ENCODE measurements around the gene SEMA6B.

SEMA6B gene, protein sequence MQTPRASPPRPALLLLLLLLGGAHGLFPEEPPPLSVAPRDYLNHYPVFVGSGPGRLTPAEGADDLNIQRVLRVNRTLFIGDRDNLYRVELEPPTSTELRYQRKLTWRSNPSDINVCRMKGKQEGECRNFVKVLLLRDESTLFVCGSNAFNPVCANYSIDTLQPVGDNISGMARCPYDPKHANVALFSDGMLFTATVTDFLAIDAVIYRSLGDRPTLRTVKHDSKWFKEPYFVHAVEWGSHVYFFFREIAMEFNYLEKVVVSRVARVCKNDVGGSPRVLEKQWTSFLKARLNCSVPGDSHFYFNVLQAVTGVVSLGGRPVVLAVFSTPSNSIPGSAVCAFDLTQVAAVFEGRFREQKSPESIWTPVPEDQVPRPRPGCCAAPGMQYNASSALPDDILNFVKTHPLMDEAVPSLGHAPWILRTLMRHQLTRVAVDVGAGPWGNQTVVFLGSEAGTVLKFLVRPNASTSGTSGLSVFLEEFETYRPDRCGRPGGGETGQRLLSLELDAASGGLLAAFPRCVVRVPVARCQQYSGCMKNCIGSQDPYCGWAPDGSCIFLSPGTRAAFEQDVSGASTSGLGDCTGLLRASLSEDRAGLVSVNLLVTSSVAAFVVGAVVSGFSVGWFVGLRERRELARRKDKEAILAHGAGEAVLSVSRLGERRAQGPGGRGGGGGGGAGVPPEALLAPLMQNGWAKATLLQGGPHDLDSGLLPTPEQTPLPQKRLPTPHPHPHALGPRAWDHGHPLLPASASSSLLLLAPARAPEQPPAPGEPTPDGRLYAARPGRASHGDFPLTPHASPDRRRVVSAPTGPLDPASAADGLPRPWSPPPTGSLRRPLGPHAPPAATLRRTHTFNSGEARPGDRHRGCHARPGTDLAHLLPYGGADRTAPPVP

DNA sequence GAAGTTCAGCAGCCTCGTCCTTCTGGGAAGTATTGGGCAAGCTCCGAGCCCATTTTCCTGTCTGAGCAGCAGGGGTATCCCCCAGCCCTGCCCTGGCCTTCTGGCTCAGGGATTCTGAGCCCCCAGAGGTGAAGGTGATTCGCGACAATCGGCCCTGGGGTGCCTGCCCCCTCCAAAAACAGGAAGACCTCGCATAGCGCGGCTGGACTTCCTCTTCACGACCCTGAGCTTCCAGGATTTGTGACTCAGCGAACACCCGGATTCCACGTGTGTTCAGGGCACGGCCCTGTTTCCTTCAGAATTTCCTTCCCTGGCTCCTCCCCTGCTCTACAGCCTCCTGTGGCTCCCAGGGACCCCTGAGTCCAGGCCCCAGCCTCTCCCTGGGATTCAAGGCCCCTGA, at the start of gene SEMA6B:
SEMA6B (minus strand) TSS at position 116 of the 400 bp plus-strand sequence. CDS start 1,227 bp downstream, outside the sequence.
- TF ChIP-seq, protein P1, sequence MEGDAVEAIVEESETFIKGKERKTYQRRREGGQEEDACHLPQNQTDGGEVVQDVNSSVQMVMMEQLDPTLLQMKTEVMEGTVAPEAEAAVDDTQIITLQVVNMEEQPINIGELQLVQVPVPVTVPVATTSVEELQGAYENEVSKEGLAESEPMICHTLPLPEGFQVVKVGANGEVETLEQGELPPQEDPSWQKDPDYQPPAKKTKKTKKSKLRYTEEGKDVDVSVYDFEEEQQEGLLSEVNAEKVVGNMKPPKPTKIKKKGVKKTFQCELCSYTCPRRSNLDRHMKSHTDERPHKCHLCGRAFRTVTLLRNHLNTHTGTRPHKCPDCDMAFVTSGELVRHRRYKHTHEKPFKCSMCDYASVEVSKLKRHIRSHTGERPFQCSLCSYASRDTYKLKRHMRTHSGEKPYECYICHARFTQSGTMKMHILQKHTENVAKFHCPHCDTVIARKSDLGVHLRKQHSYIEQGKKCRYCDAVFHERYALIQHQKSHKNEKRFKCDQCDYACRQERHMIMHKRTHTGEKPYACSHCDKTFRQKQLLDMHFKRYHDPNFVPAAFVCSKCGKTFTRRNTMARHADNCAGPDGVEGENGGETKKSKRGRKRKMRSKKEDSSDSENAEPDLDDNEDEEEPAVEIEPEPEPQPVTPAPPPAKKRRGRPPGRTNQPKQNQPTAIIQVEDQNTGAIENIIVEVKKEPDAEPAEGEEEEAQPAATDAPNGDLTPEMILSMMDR (IDR thresholded peaks at IDR 0.05; ENCODE audit: insufficient read depth, low read depth, low read length, missing control alignments), result no peak
- DNase-seq (ENCODE audit: low read depth), result no peak
- no peak within 1 kb of the TSS for H3K4me3 ChIP-seq (ENCODE audit: low read depth, low read length)

DNA sequence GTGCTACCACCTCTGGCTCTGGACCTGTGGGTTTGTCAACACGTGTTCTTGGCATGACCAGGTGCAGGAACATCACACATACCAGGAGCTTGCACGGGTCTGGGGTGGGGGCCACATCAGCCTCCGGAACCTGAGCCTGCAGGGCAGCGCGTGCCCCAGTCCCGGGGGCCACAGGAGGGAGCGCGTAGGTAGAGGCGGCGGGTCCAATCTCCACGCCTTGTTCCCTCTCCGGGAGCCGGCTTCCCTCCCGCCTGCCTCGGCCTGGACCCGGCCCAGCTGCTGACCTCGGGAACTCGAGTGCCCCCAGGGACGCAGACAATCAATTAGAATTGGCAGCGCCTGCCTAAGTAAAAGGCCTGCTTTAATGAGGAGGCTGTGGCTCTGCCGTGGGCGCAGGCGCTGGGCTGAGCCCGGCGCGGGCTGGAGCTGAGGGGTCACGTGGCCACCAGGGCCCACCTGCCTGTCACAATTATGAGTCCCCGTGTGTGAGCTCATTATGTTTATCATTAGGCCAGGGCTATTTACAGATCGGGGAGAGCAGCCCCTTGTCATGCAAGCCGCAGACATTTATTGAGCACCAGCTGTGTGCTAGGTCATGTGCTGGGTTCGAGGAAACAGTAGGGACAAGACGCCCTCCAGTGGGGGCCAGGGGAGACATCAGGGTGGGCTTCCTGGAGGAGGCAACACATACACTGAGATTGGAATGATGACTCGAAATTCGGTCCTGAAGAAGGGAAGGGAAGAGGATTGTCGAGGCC, 47.6 kb upstream of the SEMA6B start:
- no peak for DNase-seq (ENCODE audit: low read depth)
- no peak overlapping the region for H3K4me3 ChIP-seq (ENCODE audit: low read depth, low read length)
- TF ChIP-seq, protein P1 (IDR thresholded peaks at IDR 0.05; ENCODE audit: insufficient read depth, low read depth, low read length, missing control alignments), result no peak

DNA sequence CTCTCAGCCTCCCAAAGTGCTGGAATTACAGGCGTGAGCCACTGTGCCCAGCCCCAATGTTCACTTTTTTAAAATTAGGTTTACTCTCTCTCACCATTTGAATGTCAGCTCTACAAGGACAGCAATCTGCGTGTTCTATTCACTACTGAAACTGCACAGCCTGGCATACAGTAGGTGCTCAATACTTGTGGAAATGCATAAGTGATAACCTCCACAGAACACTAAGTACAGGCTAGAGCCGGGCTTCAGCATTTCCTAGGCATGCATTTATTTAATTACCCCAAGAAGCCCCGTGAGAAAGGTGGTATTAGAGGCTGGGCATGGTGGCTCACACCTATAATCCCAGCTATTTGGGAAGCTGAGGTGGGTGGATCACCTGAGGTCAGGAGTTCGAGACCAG, 46.7 kb upstream of the SEMA6B start:
- DNase-seq (ENCODE audit: low read depth), result no peak
- TF ChIP-seq, protein P1 (IDR thresholded peaks at IDR 0.05; ENCODE audit: insufficient read depth, low read depth, low read length, missing control alignments), result no peak
- no peak overlapping the region for H3K4me3 ChIP-seq (ENCODE audit: low read depth, low read length)

DNA sequence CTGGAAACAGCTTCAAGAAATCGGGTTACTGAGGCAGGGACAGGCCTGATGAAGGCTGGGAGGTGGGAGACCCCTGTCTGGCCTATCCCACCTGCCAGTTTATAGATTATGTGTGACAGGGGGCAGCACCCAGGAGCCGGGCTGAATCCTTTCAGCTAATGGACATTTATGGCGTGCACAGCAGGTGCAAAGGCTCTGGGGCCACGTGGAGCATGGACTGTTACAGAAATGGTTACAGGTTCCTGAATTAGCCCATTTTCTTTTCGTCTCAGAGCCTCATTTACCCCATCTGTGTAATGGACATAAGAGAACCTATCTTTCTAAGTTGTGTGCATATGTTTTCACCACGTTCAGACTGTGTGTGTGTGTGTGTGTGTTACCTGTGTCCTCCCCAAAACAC, 45.4 kb upstream of the SEMA6B start:
- no peak for DNase-seq (ENCODE audit: low read depth)
- TF ChIP-seq, protein P1 (IDR thresholded peaks at IDR 0.05; ENCODE audit: insufficient read depth, low read depth, low read length, missing control alignments), result no peak
- H3K4me3 ChIP-seq (ENCODE audit: low read depth, low read length), result no peak overlapping the region

DNA sequence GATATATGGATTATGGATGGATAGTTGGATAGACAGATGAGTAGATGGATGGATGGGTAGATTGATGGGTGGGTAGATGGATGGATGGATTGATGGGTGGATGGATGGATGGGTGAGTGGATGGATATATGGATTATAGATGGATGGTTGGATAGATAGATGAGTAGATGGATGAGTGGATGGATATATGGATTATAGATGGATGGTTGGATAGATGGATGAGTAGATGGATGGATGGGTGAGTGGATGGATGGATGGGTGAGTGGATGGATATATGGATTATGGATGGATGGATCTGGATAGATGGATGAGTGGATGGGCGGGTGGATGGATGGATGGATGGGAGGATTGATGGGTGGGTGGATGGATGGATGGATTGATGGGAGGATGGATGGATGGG, 43.4 kb upstream of the SEMA6B start:
- TF ChIP-seq, protein P1 (IDR thresholded peaks at IDR 0.05; ENCODE audit: insufficient read depth, low read depth, low read length, missing control alignments), result no peak
- no peak for DNase-seq (ENCODE audit: low read depth)
- no peak overlapping the region for H3K4me3 ChIP-seq (ENCODE audit: low read depth, low read length)

DNA sequence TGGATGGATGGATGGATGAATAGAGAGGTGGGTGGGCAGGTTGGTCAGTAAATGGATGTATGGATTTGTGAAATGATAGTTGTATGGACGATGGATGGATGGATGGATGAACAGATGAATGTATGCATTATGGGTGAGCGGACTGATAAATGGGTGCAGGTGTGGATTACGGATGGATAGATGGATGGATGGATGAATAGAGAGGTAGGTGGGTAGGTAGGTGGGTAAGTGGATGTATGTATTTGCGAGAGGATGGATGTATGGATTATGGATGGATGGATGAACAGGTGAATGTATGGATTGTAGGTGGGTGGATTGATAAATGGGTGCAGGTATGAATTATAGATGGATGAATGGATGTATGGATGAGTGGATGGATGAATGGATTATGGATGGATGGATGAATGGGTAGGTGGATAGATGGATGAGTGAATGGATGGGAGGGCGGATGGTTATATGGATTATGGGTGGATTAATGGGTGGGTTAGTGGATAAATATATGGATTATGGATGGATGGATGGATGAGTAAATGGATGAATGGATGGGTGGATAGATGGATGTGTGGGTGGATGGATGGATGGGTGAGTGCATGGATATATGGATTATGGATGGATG, 42.8 kb upstream of the SEMA6B start:
- no peak overlapping the region for H3K4me3 ChIP-seq (ENCODE audit: low read depth, low read length)
- no peak for DNase-seq (ENCODE audit: low read depth)
- TF ChIP-seq, protein P1 (IDR thresholded peaks at IDR 0.05; ENCODE audit: insufficient read depth, low read depth, low read length, missing control alignments), result no peak
